ENCODE data around the gene RMDN2.
"Not testable (repeated sequence)": the region's sequence is repeated elsewhere in the genome, so short reads cannot be mapped to it uniquely, and the experiment has no call there.

RMDN2 gene

GRCh38 chr2:37937568-37937967 is 12.5 kb downstream of the RMDN2 start:
- not testable (repeated sequence) for DNase-seq

DNA sequence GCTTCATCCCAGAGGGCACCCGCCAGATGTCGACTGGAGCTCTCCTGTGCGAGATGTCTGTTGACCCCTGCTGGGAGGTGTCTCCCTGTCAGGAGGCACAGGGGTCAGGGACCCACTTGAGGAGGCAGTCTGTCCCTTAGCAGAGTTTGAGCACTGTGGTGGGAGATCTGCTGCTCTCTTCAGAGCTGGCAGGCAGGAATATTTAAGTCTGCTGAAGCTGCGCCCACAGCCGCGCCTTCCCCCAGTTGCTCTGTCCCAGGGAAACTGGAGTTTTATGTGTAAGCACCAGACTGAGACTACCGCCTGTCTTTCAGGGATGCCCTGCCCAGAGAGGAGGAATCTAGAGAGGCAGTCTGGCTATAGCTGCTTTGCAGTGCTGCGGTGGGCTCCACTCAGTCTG is 16.2 kb downstream of the RMDN2 start:
- DNase-seq = not testable (repeated sequence)

DNA sequence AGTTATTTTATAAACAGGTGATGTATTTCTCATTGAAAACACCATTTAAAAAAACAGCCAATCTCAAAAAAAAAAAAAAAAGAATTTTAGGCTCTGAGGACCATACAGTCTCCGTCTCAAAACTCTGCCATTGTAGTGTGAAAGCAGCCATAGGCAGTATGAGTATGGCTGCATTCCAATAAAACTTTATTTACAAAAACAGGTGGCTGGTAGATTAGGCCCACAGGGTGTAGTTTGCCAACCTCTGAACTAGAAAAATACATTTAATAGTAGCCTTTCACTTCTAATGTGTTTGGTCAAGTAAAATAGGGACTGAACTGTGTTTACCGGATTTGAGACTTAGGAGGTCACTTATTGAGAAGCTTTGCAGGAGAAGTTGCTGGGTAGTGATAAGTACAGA is 19.2 kb downstream of the RMDN2 start:
- DNase-seq = no peak

DNA sequence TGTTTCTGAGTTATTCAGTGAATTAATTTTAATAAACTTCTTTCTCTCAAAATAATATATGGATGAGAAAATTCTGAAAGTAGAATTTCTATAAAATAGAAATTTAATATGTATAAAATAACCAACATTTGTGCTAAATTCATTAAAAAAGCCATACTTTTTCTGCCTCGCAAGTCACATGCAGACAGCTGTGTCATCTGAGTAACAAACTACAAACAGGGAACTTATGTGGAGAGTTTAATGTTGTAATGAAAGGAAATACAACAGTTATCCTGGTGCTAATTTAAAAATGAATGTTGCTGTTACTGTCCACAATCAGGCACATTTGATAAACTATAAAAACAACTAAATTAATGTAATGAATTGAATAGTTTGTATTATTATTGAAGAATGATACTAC is 22.2 kb downstream of the RMDN2 start:
- DNase-seq = no peak

DNA sequence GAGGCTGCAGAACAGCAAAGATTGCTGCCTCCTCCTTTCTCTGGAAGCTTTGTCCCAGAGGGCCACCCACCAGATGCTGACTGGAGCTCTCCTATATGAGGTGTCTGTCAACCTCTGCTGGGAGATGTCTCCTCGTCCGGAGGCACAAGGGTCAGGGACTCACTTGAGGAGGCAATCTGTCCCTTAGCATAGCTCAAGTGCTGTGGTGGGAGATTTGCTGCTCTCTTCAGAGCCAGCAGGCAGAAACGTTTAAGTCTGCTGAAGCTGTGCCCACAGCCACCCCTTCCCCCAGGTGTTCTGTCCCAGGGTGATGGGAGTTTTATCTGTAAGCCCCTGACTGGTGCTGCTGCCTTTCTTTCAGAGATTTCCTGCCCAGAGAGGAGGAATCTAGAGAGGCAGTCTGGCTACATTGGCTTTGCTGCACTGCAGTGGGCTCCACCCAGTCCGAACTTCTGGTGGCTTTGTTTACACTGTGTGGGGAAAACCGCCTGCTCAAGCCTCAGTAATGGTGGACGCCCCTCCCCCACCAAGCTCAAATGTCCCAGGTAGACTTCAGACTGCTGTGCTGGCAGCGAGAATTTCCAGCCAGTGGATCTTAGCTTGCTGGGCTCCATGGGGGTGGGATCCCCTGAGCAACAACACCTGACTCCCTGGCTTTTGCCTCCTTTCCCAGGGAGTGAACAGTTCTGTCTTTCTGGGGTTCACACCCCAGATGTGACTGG is 37.1 kb downstream of the RMDN2 start:
- not testable (repeated sequence) for DNase-seq

DNA sequence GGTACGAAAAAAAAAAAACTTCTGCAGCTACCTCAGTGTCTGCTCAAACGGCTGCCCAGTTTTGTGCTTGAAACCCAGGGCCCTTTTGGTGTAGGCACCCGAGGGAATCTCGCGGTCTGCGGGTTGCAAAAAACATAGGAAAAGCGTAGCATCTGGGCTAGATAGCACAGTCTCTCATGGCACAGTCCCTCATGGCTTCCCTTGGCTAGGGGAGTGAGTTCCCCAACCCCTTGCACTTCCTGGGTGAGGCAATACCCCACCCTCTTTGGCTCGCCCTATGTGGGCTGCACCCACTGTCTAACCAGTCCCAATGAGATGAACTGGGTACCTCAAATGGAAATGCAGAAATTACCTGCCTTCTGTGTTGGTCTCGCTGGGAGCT is 37.6 kb downstream of the RMDN2 start:
- DNase-seq = not testable (repeated sequence)

GRCh38 chr2:37963901-37964300 is 38.8 kb downstream of the RMDN2 start:
- not testable (repeated sequence) for DNase-seq

DNA sequence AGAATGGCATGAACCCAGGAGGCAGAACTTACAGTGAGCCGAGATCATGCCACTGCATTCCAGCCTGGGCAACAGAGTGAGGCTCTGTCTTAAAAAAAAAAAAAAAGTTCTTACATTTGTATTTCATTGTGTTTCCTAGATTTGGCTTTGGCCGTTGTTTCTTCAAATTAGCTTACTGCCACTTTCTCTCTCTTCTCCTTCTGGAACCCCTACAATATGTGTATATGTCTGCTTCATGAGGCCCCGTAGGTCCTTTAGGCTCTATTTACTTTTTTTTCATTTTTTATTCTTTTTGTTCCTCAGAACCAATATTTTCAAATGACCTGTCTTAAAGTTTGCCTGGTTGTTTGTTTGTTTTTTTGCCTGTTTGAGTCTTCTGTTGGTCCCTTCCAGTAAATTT is 41.2 kb downstream of the RMDN2 start:
- DNase-seq = no peak

DNA sequence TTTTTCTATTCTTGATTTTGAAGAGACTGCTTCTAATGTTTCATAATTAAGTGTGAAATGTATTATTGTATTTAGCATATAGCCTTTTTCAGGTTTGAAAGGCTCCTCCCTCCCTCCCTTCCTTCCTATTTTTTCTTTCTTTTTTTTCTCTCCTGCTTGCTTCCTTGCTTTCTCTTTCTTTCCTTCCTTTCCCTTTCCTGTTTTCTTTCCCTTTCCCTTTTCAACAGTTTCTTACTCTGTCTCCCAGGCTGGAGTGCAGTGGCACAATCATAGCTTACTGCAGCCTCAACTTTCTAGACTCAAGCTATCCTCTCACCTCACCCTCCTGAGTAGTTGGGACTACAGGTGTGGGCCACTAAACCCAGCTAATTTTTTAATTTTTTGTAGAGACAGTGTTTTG is 44.6 kb downstream of the RMDN2 start:
- no peak for DNase-seq

DNA sequence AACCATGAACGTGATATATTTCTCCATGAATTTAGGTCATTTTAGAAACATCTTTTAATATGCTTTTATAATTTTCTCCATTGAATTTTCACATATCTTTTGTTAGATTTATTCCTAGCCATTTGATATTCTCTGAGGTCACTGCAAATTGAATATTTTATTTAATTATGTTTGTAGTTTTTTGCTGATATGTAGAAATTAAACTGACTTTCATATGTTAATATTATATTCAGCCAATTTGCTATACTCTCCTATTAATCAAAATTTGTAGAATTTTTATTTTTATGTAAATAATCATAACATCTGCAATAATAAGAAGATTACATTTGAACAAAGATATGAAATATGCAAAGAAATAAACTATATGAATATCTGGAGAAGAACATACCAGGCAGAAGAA is 46.9 kb downstream of the RMDN2 start:
- no peak for DNase-seq

DNA sequence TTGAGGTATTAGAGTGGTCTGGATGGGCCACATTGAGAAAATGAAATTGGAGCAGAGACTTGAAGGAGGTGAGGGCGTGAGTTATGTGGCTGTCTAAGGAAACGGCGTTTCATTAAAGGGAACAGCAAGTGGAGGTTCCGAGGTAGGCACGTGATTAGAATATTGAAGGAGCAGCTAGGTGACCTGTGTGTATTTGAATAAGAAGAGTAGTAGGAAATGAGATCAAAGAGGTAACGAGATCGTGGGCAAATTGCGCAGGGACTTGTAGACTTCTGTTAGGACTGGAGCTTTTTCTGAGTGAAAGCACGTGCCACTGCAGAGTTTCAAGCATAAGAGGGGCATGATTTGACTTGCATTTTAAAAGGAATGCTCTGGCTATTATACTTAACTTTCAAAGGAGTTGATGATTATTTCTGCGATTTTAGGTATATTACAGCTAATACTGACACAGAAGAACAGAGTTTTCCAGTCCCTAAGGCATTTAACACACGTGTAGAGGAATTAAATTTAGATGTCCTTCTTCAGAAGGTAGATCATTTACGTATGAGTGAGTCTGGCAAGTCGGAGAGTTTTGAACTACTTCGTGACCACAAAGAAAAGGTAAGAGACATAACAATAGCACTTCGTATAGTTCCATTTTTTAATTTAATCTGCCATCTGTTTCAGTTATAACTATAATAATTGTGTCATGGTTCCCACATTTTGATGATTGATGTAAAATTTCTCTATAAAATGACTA is 48.7 kb downstream of the RMDN2 start:
- no peak for DNase-seq

- DNase-seq = no peak
Observed at GRCh38 chr2:37975808-37976207, 50.7 kb downstream of the RMDN2 start.

DNA sequence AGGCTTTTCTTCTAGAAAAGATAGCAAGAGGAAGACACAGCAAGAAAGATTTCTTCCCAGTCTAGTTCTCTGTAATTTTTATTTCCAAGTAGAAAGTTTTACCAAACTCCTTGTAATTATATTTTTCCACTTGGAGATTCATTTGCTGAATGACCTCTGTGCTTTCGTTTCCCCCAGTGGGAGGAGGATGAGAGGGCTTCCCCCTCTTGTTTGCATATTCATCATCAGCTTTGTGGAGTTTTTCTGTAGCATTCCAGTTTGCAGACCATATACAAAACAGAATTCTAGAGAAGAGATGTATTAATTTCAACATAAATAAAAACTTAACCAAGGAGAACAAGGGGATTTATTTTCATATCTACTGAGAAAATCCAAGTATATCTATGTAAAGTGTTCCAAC is 51.3 kb downstream of the RMDN2 start:
- DNase-seq = no peak

DNA sequence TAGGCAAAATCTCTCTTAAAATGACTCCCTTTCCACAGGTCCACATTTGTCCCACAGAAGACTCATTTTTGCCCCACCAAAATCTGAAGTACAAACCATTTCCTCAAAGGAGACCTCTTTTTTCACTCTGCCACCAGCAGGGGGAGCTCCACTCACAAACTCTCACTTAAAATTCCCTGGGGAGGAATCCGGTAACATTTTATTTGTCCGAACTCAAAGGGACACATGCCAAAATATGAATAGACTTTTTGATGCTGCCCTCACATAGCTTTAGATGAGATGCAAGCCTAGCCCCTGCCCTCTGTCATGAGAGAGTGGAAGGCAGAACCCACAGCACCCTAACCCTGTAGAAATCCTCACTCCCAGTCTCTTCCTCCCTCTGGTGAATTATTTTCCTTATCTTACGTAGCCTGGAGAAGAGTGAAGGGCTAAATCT is 57.1 kb downstream of the RMDN2 start:
- peak; percentile 46 to 49 for DNase-seq

DNA sequence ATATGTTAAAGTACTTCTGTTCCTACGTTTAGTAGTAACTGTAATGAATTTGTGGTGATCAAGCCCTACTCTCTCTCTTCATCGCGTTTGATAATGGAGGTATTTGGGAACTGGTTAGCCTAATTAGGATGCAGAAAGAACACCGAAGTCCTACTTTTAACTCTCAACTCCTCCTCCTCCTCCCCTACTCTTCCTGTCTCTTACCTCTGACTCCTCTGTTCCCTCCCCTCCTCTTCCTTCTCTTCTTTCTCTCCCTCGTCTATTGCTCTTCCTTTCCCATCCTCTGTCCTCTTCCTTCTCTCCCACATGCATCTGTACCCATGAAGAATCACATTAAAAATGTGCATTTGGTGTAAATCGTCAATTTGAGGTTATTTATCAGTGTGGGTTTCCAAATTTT is 57.8 kb downstream of the RMDN2 start:
- DNase-seq = no peak

DNA sequence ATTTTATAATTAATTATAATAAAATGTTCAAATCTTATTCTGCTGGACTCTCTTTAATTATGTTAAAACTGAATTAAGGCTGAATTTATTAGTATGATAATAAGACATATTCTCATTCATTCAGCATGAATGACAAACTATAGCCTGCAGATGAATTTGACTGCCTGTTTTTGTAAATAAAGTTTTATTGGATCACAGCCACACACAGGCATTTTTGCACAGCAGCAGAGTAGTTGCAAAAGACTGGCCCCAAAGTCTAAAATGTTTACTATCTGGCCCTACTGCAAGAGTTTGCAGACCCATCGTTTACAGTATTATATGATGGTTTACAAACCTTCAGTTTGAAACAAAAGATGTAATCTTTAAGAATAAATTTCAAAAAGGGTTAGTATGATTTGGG is 58.6 kb downstream of the RMDN2 start:
- no peak for DNase-seq

GRCh38 chr2:37984176-37984575 is 59.1 kb downstream of the RMDN2 start:
- no peak for DNase-seq

DNA sequence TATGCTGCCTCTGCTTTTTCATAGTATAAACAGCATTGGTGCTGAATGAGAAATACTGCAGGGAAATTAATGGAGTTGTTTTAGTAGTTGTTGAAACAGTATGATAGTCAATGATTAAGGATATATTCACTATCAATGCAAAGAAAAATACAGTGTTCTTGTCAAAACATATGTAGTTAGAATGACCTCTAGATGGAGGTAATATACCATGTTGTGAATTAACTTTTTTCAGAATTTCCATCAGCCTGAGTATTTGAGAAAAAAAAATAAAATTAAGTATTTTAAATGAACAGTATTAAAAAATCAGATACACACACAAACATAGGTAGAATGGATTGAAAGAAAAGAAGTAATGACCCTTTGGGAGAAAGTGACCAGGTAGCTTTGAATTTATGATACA is 59.5 kb downstream of the RMDN2 start:
- no peak for DNase-seq

GRCh38 chr2:37985333-37985732 is 60.2 kb downstream of the RMDN2 start:
- DNase-seq = no peak

GRCh38 chr2:37987098-37987775 is 62.1 kb downstream of the RMDN2 start:
- DNase-seq = no peak

- no peak for DNase-seq
Observed at GRCh38 chr2:37992601-37993000, 67.5 kb downstream of the RMDN2 start.

DNA sequence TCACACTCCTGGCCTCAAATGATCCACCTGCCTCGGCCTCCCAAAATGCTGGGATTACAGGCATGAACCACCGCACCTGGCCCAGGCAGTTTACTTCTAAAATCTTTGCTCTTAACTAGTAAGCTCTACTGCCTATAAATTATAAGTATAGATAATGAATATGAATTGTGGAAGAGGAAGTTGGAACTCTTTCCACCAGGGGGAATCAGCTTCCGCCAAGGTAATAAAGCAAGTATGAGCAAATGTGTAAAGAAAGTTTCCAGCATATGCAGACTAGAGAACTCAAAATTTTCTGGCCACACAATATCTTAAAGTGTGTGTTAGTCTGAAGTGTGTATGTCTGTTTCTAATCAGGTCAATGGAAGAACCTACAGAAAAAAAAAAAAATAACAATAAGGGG is 68.1 kb downstream of the RMDN2 start:
- no peak for DNase-seq

DNA sequence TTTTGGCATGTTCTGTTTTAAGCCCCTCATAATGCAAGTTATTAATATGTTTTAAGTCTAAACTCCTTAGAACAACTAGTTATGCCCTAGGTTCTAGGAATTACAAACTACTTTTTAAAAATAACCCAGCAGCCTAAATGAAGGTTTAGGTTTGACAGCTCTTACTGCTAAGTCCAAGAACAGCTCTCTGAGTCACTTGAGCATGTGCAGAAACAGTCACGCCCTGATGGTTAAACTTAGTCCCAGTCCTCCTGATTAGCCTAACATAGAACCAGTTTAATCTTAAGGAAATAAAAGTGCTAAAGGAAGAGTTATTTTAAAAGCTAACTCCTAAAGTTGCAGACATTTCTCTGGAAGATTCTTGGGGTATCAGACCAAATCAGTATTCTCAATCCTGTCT is 72.5 kb downstream of the RMDN2 start:
- no peak for DNase-seq

Data from activated CD4-positive, alpha-beta T cell treated with anti-CD3 and anti-CD28 coated beads, Interleukin-2, amount 50 U/mL, for 4 hours (primary cell).